Stimulated activated effector memory CD8-positive, alpha-beta T cell treated with anti-CD3 and anti-CD28 coated beads, Interleukin-12 subunit alpha, Interleukin-12 subunit beta, amount 100 ng/mL, for 72 hours (primary cell): ENCODE results near the gene ZNF407.

Source experiments
- ATAC-seq: fragments of 150-1000 bp; cut with Tn5 transposase; 2 replicates; pipeline ENCODE4 v1.10.0; 2021
- DNase-seq, 2 donors: peaks; one replicate each; pipeline ENCODE4 v3.0.0; 2021 to 2022; ENCODE audit warnings: low spot score in 2 of 2
- H3K27ac Mint-ChIP-seq: one replicate; pipeline ENCODE4 v1.8.0; 2022; ENCODE audit warnings: mild to moderate bottlenecking, mixed read lengths
- H3K36me3 Mint-ChIP-seq: one replicate; pipeline ENCODE4 v1.8.0; 2022; ENCODE audit warnings: mild to moderate bottlenecking, mixed read lengths
- H3K4me1 Mint-ChIP-seq: one replicate; pipeline ENCODE4 v1.8.0; 2022; ENCODE audit warnings: mixed read lengths
- H3K4me3 Mint-ChIP-seq: one replicate; pipeline ENCODE4 v1.8.0; 2022; ENCODE audit warnings: mild to moderate bottlenecking, mixed read lengths
- H3K9me3 Mint-ChIP-seq: one replicate; pipeline ENCODE4 v1.8.0; 2022; ENCODE audit warnings: mixed read lengths

ZNF407 gene

DNA sequence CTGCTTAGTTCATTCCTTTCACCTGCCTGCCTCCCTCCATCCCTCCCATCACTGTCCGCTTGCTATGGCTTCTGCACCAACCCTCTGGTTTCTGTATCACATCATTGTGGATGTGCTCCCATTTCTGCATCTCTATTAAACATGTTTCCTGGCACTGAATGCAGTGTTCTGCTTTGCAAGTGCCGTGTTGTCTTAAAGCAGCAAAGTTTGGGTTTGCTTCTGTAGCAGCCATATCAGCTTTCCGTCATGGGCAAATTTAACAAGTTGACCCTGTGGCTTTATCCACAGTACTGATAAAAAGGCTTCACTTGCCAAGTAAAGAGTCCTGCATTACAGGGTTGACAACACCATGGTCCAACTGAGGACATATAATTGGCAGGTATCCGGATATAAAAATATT, 445.8 kb downstream of the ZNF407 start:
- Mint-ChIP-seq H3K9me3 (no peaks in the 10 kb centered on the region), H3K4me1 (peaks cover 4% of the 10 kb centered on the region), H3K36me3 (no peaks in the 10 kb centered on the region), H3K4me3 (no peak overlapping the region), H3K27ac (no peak overlapping the region)
- ATAC-seq (no peak), DNase-seq (no peak)

DNA sequence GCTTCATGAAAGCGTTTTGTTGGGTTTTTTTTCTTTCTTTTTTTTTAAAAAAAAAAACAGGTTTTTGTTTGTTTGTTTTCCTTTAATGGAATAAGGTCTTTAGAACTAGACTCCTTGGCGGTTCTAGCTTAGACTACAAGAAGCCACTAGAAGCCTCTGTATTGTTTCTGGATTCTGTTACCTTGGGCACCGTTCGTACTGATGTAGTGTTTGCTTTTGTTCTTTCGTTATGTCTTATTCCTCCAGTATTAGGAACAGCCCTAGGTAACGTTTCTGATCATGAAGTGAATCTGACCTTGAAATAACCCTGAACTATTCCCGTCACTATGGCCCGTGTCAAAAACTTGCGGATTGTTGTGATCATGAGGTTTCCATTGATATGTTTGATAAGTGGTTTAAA, 446.6 kb downstream of the ZNF407 start:
- ATAC-seq (no peak), DNase-seq (no peak)
- no peaks in the 10 kb centered on the region for H3K9me3 Mint-ChIP-seq
- no peak overlapping the region for H3K4me3 Mint-ChIP-seq
- H3K4me1 Mint-ChIP-seq: peaks cover 4% of the 10 kb centered on the region
- H3K27ac Mint-ChIP-seq: no peak overlapping the region
- no peaks in the 10 kb centered on the region for H3K36me3 Mint-ChIP-seq

DNA sequence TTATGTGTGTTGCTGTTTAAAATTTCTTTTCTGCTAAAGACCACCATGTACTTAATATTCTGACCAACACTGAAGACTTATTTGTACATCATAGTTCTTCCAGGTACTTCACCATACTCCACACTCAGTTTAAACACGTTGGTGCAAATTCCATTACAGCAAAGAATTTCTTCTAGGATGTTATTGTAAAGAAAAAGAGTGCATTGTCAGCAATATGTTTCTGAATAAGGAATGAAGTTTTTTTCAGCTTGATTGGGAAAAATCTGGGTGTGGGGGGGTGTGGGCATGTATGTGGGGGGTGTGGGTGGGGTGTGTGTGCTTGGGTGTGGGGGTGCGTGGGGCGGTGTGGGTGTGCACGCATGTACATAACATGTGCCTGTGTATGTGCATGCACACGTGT, 447.1 kb downstream of the ZNF407 start:
- no peaks in the 10 kb centered on the region for H3K36me3 Mint-ChIP-seq

GRCh38 chr18:75045272-75045671, 447.6 kb downstream of the ZNF407 start:
- DNase-seq (no peak), ATAC-seq (no peak)
- peaks cover 4% of the 10 kb centered on the region for H3K4me1 Mint-ChIP-seq
- no peak overlapping the region for H3K4me3 Mint-ChIP-seq
- H3K27ac Mint-ChIP-seq: no peak overlapping the region
- no peaks in the 10 kb centered on the region for H3K36me3 Mint-ChIP-seq
- no peaks in the 10 kb centered on the region for H3K9me3 Mint-ChIP-seq

More for the DNA sequence above, 447.1 kb downstream of the ZNF407 start:
- Mint-ChIP-seq H3K27ac (no peak overlapping the region), H3K9me3 (no peaks in the 10 kb centered on the region), H3K4me1 (peaks cover 4% of the 10 kb centered on the region), H3K4me3 (no peak overlapping the region)
- DNase-seq (no peak), ATAC-seq (no peak)

DNA sequence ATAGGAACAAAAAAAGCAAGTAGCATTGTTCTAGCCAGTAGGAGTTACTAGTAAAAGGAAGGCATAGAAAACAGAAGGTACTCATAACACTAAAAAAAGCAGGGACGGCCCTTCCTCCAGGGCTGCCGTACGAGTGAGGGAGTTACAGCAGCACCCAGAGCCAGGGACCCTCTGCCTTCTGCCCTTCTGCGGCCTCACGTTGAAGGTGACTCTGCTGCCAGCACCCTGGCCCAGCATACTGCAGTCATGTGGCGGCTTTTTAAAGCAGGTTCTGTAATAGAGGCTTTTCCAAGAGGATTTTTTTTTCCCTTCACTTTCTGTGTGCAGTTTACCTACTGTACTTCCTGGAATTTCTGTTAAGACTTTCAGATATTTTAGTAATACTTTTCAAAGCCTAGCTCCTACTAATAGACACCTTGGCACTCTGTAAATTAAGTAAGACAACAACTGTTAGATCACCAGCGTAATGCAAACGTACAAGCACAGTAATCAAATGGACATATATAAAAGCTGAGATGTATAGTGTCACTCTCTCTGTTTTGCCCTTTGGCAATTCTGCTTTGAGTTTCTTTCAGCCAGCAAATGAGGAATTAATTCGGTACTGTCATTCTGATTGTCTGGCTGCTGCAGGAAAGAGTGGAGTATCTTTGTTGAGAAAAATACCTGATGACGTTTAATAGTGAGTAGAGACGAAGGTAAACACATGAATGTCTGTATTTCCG, 449.7 kb downstream of the ZNF407 start:
- Mint-ChIP-seq H3K9me3 (no peaks in the 10 kb centered on the region), H3K4me1 (no peaks in the 10 kb centered on the region), H3K36me3 (no peaks in the 10 kb centered on the region), H3K27ac (no peak overlapping the region), H3K4me3 (no peak overlapping the region)
- DNase-seq: no peak
- no peak for ATAC-seq

GRCh38 chr18:75048776-75049454, 451.2 kb downstream of the ZNF407 start:
- Mint-ChIP-seq H3K4me1 (no peaks in the 10 kb centered on the region), H3K4me3 (no peak overlapping the region), H3K27ac (no peak overlapping the region), H3K9me3 (no peaks in the 10 kb centered on the region), H3K36me3 (no peaks in the 10 kb centered on the region)
- DNase-seq (no peak), ATAC-seq (no peak)

- H3K4me1 Mint-ChIP-seq: no peaks in the 10 kb centered on the region
- H3K27ac Mint-ChIP-seq: no peak overlapping the region
- DNase-seq: no peak
- no peak overlapping the region for H3K4me3 Mint-ChIP-seq
- ATAC-seq: no peak
- H3K36me3 Mint-ChIP-seq: no peaks in the 10 kb centered on the region
- no peaks in the 10 kb centered on the region for H3K9me3 Mint-ChIP-seq
Observed at GRCh38 chr18:75049455-75049789, 451.8 kb downstream of the ZNF407 start.

DNA sequence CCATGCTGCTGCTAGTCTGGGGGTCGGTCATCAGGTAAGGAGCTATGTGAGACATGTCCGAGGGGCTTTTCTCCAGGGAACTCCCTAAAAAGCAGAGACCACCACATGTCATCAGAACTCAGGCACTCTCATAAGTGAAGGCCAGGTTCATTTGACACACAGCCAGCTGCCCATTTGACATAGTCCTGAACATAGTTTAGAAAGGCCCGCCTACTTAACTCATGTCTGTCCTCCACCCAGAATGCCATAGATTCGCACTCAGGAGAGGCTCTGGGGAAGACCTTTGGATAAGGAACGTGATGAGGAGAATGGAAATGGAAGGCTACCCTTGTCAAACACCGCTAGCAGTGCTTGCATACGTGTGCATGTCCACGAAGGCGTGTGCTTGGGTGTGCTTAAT, 454.1 kb downstream of the ZNF407 start:
- H3K4me1 Mint-ChIP-seq: no peaks in the 10 kb centered on the region
- no peak for ATAC-seq
- H3K27ac Mint-ChIP-seq: no peak overlapping the region
- H3K4me3 Mint-ChIP-seq: no peak overlapping the region
- no peak for DNase-seq
- H3K9me3 Mint-ChIP-seq: no peaks in the 10 kb centered on the region
- no peaks in the 10 kb centered on the region for H3K36me3 Mint-ChIP-seq

GRCh38 chr18:75052475-75052874, 454.8 kb downstream of the ZNF407 start:
- Mint-ChIP-seq H3K27ac (no peak overlapping the region), H3K4me1 (no peaks in the 10 kb centered on the region), H3K4me3 (no peak overlapping the region), H3K9me3 (no peaks in the 10 kb centered on the region), H3K36me3 (no peaks in the 10 kb centered on the region)
- no peak for DNase-seq
- ATAC-seq: no peak

DNA sequence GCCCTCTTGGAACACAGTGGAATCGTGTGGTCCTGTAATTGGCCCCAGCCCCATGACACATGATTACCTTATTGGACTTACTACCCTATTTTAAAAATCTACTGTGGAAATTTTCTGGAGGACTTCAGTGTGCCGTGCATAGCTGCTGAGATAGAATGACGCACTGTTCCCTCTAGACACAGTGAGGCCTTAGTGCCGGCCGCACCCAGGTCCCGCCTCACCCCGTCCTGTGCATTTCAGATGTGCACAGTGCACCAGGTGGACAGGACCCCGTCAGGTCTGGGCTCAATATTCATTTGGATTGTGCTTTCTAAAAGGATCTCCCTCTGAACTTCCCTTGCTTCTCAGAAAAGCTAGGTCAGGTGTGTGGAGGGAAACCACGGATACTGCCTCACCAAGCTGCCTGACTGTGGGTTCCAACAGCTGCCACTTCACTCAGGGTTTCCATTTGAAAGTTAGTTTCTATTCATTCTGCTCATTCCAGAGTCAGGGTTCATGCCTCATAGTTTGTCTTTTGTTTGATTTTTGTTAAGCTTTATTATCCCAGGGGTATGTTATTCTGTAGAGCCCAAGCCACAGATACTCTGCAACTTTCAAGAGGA, 455.5 kb downstream of the ZNF407 start:
- Mint-ChIP-seq H3K4me1 (no peaks in the 10 kb centered on the region), H3K9me3 (no peaks in the 10 kb centered on the region), H3K27ac (no peak overlapping the region), H3K36me3 (no peaks in the 10 kb centered on the region), H3K4me3 (no peak overlapping the region)
- ATAC-seq: no peak
- no peak for DNase-seq

DNA sequence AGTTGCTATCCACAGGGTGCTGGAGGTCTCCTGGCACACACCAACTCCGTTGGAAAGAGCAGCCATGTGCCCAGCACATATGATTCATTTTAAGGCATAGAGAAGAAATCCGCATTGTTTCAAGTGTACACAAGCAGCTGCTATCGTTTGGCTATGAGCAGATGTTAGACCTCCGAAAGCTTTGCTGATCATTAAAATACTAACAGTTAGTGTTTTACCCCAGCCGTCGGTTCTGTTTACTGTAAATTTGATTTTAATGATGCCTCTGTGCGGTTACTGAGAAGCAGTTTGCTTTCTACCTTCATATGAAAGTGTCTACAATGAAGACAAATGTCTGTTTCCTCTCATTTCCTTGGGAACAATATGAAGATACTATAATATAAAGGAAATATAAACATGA, 456.4 kb downstream of the ZNF407 start:
- H3K27ac Mint-ChIP-seq: no peak overlapping the region
- H3K4me3 Mint-ChIP-seq: no peak overlapping the region
- no peaks in the 10 kb centered on the region for H3K9me3 Mint-ChIP-seq
- ATAC-seq: no peak
- DNase-seq: no peak
- no peaks in the 10 kb centered on the region for H3K36me3 Mint-ChIP-seq
- H3K4me1 Mint-ChIP-seq: no peaks in the 10 kb centered on the region

DNA sequence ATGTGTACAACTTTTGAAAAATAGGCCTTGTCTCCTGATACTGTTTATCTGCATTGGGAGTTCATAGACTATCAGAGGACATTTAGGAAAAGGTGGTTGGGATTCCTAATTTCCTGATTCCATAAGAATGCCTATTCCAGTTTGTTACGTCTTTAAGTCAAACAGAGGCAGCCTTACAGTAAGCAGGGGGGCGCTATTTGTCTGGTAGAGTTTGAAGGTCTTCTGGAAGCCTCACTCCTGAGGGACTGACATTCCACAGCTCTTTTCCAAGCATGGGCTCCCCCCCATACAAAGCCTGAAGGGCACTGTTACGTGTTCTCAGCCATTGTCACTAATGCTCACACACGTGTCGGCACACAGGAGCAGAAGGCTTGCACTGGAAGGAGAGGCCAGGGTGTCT, 456.9 kb downstream of the ZNF407 start:
- Mint-ChIP-seq H3K4me3 (no peak overlapping the region), H3K9me3 (no peaks in the 10 kb centered on the region), H3K4me1 (no peaks in the 10 kb centered on the region), H3K36me3 (no peaks in the 10 kb centered on the region), H3K27ac (no peak overlapping the region)
- ATAC-seq (no peak), DNase-seq (no peak)

- Mint-ChIP-seq H3K27ac (no peak overlapping the region), H3K36me3 (no peaks in the 10 kb centered on the region), H3K4me3 (no peak overlapping the region), H3K9me3 (no peaks in the 10 kb centered on the region), H3K4me1 (no peaks in the 10 kb centered on the region)
- ATAC-seq (no peak), DNase-seq (no peak)
Observed at GRCh38 chr18:75057169-75057960, 459.7 kb downstream of the ZNF407 start.

DNA sequence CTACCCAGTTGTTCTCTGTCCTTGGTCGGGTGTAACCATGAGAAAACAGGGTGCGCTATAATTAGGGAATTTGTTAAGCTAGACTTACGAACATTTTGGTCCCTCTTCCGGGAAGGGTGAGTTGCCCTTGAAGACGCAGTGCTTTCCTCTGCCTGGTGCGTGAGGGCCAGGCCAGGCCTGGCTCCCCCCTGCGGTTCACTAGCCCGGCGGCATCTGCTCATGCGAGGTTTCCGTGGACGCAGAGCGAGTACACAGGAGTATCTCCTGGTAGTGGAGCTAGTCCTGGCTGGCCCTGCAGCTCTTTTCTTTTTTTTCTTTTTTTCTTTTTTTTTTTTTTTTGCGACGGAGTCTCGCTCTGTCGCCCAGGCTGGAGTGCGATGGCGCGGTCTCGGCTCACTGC, 462.5 kb downstream of the ZNF407 start:
- no peak for DNase-seq
- Mint-ChIP-seq H3K4me3 (no peak overlapping the region), H3K9me3 (no peaks in the 10 kb centered on the region), H3K27ac (no peak overlapping the region), H3K36me3 (no peaks in the 10 kb centered on the region), H3K4me1 (no peaks in the 10 kb centered on the region)
- ATAC-seq: no peak

- no peaks in the 10 kb centered on the region for H3K9me3 Mint-ChIP-seq
- no peak overlapping the region for H3K4me3 Mint-ChIP-seq
- ATAC-seq: no peak
- H3K4me1 Mint-ChIP-seq: peaks cover under 1% of the 10 kb centered on the region
- H3K36me3 Mint-ChIP-seq: no peaks in the 10 kb centered on the region
- no peak overlapping the region for H3K27ac Mint-ChIP-seq
- no peak for DNase-seq
Observed at GRCh38 chr18:75062297-75062886, 464.7 kb downstream of the ZNF407 start.
